Neuron (in vitro differentiated cells): Measurements from ENCODE around the gene DIAPH1.

Experiments
- H2AFZ ChIP-seq: one replicate; pipeline ENCODE4 v1.6.1; 2013; ENCODE audit warnings: low read depth, mild to moderate bottlenecking, inconsistent platforms, low read length, moderate library complexity
- H3K27me3 ChIP-seq: one replicate; pipeline ENCODE4 v1.6.1; 2013; ENCODE audit warnings: low read length; ENCODE audit not compliant: insufficient read depth
- H3K36me3 ChIP-seq: one replicate; pipeline ENCODE4 v1.6.1; 2013; ENCODE audit warnings: low read length; ENCODE audit not compliant: insufficient read depth
- H3K4me1 ChIP-seq: one replicate; pipeline ENCODE4 v1.6.1; 2013; ENCODE audit warnings: low read length; ENCODE audit not compliant: insufficient read depth
- H3K4me3 ChIP-seq: 2 replicates; pipeline ENCODE4 v1.5.1; 2013; ENCODE audit warnings: mild to moderate bottlenecking, low read length, moderate library complexity
- H3K9me3 ChIP-seq: one replicate; pipeline ENCODE4 v1.6.1; 2013; ENCODE audit warnings: low read length

Gene DIAPH1

DNA sequence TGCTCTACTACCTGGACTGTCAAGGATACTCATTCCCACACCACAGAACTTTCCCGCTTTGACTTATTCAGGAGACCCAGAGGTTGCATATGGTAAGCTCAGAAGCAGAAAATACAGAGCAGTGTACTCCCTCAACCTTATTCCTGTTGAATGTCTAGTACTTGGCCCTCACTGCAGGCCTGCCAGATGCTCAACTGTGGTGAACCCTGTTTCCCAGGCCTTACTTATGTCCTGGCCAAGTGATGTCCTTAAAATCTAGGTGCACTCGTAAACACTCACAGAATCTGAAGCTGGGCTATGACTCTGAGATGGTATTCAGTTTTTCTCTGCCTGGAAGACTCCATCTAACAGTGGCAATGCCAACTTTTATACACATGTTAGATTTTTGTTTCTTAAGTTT is 21.0 kb downstream of the DIAPH1 start:
- Histone ChIP-seq H3K27me3 (no peaks in the 10 kb centered on the region), H3K4me3 (no peak overlapping the region), H3K36me3 (peaks cover 6% of the 10 kb centered on the region), H3K4me1 (no peaks in the 10 kb centered on the region), H3K9me3 (peaks cover 6% of the 10 kb centered on the region), H2AFZ (no peak overlapping the region)

DNA sequence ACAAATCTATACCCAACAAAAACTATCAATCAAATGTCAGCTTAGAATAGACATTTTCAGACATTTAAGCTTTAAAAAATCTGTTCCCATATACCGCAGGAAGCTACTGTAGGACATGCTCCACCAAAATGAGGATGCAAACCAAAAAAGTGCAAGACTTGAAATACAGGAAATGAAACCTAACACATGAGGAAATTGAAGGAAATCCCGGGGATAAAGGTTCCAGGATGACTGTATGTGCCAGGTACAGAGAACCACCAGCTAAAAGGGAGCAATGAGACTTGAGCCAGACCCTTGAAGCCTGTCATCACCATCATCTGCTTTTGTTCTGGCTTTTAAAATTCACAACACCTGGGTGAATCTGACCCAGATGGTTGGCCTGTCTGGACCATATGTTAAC is 21.4 kb downstream of the DIAPH1 start:
- no peak overlapping the region for H3K4me3 ChIP-seq
- no peak overlapping the region for H2AFZ ChIP-seq
- H3K9me3 ChIP-seq = peaks cover 6% of the 10 kb centered on the region
- H3K27me3 ChIP-seq = no peaks in the 10 kb centered on the region
- H3K4me1 ChIP-seq = no peaks in the 10 kb centered on the region
- H3K36me3 ChIP-seq = peaks cover 6% of the 10 kb centered on the region

DNA sequence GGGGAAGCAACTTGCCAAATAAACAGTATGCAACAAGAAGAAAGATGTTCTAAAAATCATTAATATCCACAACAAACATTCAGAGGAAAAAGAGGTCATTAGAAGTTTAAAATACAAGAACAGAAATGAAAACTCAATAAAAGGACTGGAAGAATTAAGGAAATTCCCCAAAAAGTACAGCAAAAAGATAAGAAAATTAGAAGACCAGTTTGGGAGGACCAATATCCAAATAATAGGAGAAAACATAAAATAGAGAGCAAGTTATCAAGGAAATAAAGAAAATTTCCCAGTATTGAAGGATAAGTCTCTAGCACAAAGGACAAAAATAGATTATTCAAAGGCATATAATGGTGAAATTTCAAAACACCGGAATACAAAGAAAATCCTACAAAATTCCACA is 21.9 kb downstream of the DIAPH1 start:
- peaks cover 6% of the 10 kb centered on the region for H3K9me3 ChIP-seq
- peaks cover 6% of the 10 kb centered on the region for H3K36me3 ChIP-seq
- no peak overlapping the region for H3K4me3 ChIP-seq
- H3K27me3 ChIP-seq = no peaks in the 10 kb centered on the region
- H3K4me1 ChIP-seq = no peaks in the 10 kb centered on the region
- no peak overlapping the region for H2AFZ ChIP-seq

DNA sequence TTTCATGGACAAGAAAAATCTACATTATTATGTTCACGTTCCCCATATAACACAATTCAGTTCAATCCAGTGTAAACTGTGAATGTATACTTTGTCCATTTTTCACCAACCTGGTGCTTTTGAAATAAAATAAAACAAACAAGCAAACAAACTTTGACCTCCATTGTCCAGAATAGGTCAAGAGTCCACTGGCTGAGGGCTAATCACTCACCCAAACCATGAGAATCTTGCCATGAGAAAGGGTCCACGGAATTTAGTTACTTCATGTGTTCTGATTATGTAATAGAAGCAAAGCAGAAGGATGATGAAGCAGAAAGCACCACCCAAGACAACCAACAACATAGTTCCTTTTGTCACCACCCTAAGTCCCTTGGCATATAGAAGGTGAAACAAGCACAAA is 28.7 kb downstream of the DIAPH1 start:
- no peak overlapping the region for H2AFZ ChIP-seq
- H3K9me3 ChIP-seq = no peaks in the 10 kb centered on the region
- H3K36me3 ChIP-seq = peaks cover 24% of the 10 kb centered on the region
- H3K27me3 ChIP-seq = no peaks in the 10 kb centered on the region
- H3K4me3 ChIP-seq = no peak overlapping the region
- H3K4me1 ChIP-seq = no peaks in the 10 kb centered on the region

DNA sequence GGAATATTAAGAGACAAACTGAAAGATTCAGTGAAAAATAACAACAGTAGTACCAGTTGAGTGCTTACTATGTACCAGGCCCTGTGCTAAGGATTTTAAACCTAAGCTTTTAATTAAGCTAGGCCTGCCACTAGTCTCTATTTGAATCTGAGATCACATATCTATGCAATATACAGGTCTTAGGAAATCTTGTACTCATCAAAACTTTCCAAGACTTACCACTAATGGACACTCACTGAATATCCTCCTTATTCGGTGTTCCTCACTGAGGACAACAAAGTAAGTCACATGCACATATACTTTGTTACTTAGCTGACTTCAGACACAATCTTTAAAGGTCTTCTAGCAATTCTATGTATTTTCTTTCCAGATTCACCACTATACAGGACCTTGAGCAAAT is 32.6 kb downstream of the DIAPH1 start:
- H3K27me3 ChIP-seq = no peaks in the 10 kb centered on the region
- H3K9me3 ChIP-seq = no peaks in the 10 kb centered on the region
- H3K4me1 ChIP-seq = no peaks in the 10 kb centered on the region
- peaks cover 46% of the 10 kb centered on the region for H3K36me3 ChIP-seq
- no peak overlapping the region for H2AFZ ChIP-seq
- H3K4me3 ChIP-seq = no peak overlapping the region

DNA sequence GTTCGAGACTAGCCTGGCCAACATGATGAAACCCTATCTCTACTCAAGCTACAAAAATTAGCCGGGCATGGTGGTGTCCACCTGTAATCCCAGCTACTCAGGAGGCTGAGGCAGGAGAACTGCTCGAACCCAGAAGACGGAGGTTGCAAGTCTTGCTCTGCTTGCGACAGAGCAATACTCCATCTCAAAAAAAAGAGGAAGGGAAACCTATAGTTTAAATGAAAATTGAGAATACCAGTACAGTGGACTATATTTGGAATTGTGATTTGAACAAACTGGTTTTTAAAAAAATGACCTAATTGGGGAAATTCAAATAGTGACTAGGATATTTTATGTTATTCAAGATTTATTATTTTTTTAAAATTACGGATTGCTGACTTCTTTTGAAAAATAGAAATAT is 33.2 kb downstream of the DIAPH1 start:
- no peaks in the 10 kb centered on the region for H3K27me3 ChIP-seq
- H3K4me3 ChIP-seq = no peak overlapping the region
- peaks cover 52% of the 10 kb centered on the region for H3K36me3 ChIP-seq
- H3K9me3 ChIP-seq = peaks cover 2% of the 10 kb centered on the region
- H3K4me1 ChIP-seq = no peaks in the 10 kb centered on the region
- H2AFZ ChIP-seq = no peak overlapping the region

DNA sequence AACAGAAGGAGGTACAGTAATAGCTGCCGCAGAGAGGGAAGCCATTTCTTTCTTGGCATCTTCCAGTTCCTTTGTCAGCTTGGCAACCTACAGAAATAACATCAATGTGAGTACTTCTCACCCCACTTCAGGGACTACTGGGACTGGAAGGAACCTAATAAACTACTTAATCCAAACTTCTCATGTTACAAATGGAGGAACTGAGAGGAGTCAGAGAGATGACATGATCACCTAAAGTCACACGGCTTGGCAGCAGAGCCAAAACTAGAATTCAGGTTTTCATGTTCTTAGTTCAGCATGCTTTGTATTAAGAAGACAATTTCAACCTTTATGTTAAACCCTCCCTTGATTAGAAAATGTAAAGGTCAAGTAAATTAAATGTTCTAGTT is 44.7 kb downstream of the DIAPH1 start:
- H3K9me3 ChIP-seq = peaks cover 3% of the 10 kb centered on the region
- H3K27me3 ChIP-seq = no peaks in the 10 kb centered on the region
- no peak overlapping the region for H2AFZ ChIP-seq
- no peaks in the 10 kb centered on the region for H3K4me1 ChIP-seq
- H3K4me3 ChIP-seq = no peak overlapping the region
- H3K36me3 ChIP-seq = peaks cover 76% of the 10 kb centered on the region

DNA sequence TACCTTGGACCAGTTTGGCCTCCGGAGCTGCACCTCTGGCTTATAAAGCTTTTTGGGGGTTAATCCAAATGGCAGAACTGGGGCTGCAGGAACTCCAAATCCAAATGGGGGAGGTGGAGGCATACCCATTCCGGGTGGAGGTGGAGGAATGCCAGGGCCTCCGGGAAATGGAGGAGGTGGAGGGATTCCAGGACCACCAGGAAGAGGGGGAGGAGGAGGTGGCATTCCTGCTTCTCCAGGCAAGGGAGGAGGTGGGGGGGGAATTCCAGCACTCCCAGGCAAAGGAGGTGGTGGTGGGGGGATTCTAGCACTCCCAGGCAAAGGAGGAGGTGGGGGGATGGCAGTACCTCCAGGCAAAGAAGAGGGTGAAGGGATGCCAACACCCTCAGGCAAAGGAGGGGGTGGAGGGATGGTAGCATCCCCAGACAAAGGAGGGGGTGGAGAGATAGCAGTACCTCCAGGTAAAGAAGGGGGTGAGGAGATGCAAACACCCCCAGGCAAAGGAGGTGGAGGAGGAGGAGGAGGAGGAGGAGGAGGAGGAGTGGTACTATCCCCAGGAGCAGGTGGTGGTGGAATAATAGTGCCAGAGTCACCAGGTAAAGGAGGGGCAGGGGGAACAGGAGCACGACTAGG is 45.2 kb downstream of the DIAPH1 start:
- H3K9me3 ChIP-seq = peaks cover 3% of the 10 kb centered on the region
- peaks cover 73% of the 10 kb centered on the region for H3K36me3 ChIP-seq

DNA sequence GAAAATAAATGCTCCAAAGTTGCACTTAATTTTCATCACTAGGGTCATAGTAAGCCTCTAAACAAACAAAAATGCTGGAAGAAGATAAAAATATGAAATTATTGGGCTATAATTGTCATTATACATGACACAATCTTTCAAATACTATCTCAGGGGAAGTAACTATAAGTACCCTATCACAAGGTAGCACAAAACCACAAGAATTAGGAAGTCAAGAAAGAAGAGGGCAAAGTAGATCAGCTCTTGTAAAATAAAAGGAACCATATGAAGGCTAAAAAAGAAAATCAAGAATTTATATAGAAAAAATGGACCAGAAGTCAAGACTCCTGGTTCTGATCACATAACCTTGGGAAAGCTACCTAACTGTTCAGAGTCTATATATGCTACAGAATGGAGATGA is 48.1 kb downstream of the DIAPH1 start:
- no peaks in the 10 kb centered on the region for H3K27me3 ChIP-seq
- peaks cover 46% of the 10 kb centered on the region for H3K36me3 ChIP-seq
- no peak overlapping the region for H2AFZ ChIP-seq
- no peak overlapping the region for H3K4me3 ChIP-seq
- H3K4me1 ChIP-seq = no peaks in the 10 kb centered on the region
- H3K9me3 ChIP-seq = peaks cover 3% of the 10 kb centered on the region

More for the DNA sequence above, 45.2 kb downstream of the DIAPH1 start:
- no peaks in the 10 kb centered on the region for H3K4me1 ChIP-seq
- H2AFZ ChIP-seq = no peak overlapping the region
- H3K4me3 ChIP-seq = no peak overlapping the region
- H3K27me3 ChIP-seq = no peaks in the 10 kb centered on the region

DNA sequence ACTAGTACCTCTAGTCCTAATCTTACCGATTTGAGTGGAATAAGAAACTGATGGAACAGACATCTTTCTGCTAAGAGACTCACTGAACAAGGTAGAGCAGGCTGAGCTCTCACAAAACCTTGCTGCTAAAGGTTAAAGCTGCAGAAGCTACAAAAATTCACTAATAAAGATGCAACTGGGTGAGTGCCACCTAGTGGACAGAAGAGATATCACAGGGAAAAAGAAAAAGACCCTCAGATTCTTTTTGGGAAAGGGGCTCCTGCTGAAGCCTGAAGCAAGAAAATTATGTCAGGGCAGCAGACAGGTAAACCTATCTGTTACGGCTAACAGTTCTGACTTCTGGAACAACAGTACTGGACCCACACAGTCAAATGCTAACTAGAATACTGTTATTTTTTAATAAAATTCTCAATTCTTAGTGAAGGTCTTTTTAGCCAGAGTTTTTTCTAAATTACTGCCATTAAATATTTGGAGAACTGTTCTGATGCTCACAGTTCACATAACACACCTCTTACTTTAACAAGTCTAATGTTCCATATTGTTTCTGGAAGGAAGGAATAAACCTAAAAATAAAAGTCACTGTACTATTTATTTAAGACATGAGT is 51.2 kb downstream of the DIAPH1 start:
- Histone ChIP-seq H3K4me1 (no peaks in the 10 kb centered on the region), H3K27me3 (no peaks in the 10 kb centered on the region), H3K9me3 (peaks cover 2% of the 10 kb centered on the region), H3K36me3 (peaks cover 33% of the 10 kb centered on the region), H3K4me3 (no peak overlapping the region), H2AFZ (no peak overlapping the region)

DNA sequence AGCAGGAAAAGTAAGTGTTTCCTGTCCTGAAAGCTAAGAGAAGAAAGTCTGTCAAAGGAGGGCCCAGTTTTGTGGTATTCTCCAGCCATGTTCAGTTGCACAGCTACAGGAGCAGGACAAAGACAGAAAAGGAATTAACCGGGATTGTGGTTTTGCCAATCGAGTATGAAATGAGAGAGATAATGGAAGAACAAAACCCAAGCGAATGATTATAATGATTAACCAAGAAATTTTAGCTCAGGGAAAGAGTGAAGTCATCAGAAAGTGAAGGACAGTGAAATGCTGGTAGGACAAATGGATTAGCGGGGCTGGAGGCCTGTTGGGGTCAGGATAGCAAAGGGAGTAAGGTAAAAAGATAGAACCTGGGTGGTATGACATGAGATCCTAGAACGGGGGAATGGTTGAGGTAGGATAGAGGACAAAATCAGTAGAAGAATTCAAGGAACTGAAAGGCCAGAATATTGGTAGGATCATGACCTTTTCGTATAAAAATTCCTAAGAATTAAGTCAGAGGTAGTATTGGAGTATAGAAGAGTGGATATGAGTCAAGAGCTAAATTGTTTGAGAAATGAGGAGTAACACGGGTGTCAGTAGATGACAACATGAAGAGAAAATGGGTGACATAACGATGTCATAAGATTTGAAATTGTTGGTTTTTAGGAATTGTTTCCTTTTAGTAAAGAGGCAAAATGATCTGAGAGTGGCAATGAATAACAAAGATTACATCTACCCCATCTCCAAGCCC is 52.8 kb downstream of the DIAPH1 start:
- peaks cover 4% of the 10 kb centered on the region for H3K4me1 ChIP-seq
- H2AFZ ChIP-seq = no peak overlapping the region
- H3K36me3 ChIP-seq = peaks cover 20% of the 10 kb centered on the region
- no peaks in the 10 kb centered on the region for H3K27me3 ChIP-seq
- no peak overlapping the region for H3K4me3 ChIP-seq
- H3K9me3 ChIP-seq = peaks cover 3% of the 10 kb centered on the region

DNA sequence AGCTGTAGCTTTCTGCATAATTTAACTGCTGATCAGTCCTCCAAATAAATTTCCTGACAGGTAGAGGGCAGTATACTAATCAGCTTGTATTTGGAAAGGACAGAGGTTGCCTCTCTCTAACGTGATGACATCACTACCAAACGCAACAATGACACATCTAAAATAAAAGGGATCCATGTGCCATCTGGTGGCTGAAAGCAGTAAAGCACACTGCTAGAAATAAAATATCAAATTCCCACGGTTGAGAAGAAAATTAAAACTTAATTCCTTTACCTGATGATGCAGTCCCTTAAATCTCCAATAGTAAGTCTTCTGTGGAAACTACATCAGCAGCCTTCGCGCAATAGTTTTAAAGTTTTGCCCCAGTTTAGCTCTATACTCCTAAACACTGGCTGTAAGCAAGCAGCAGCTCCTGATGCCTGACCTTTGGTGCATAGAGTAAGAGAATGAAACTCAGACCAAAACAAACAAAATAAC is 54.5 kb downstream of the DIAPH1 start:
- Histone ChIP-seq H3K4me3 (no peak overlapping the region), H3K36me3 (peaks cover 16% of the 10 kb centered on the region), H3K4me1 (peaks cover 14% of the 10 kb centered on the region), H2AFZ (no peak overlapping the region), H3K27me3 (no peaks in the 10 kb centered on the region), H3K9me3 (peaks cover 3% of the 10 kb centered on the region)

DNA sequence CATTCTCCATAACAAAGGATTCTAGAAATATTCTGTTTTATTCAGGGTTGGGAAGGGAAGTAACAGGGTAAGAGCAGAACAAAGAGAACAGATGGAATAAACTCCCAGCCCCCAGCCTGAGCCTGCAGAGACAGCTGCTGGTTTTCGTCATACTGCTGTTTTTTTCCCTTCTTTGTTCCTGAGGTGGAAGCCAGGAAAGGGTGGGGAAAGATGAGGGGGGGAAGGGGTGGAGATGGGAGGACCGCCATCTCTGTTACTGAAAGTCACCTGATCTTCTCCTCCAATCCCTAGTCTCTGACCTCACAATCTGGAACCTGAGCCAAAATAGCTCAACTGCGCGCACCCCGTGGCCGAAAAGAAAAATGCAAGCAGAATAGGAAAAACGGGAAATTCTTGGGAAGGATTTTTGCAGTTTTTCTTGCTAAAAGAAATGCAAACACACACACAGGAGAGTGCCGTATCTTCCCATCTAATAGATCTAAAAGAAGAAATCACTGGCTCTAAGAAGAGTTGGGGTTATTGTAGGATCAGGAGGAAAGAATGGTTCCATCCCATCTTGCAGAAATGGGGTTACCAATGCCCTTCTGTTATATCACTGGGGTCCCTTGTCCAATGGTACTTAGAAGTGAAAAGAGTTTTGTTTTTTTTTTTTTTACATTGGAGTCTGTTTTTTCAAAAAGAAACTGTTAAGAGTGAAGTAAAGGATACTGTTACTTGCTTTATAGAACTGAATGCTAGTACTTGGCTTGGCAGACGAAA is 57.9 kb downstream of the DIAPH1 start:
- H3K4me1 ChIP-seq = peaks cover 14% of the 10 kb centered on the region
- no peaks in the 10 kb centered on the region for H3K27me3 ChIP-seq
- peak overlapping the region; percentile 11 for H3K4me3 ChIP-seq
- peaks cover 10% of the 10 kb centered on the region for H3K9me3 ChIP-seq
- peaks cover 14% of the 10 kb centered on the region for H3K36me3 ChIP-seq
- H2AFZ ChIP-seq = peak overlapping the region; percentile 70
